Measurements from ENCODE around the gene SS18L1.

- no peak for TF ChIP-seq CBFB (CRISPR knock-in tag; IDR thresholded peaks at IDR 0.05; ENCODE audit: low read depth)
- no peak for TF ChIP-seq TEAD4 (CRISPR knock-in tag; IDR thresholded peaks at IDR 0.05)
- TF ChIP-seq, protein P1, sequence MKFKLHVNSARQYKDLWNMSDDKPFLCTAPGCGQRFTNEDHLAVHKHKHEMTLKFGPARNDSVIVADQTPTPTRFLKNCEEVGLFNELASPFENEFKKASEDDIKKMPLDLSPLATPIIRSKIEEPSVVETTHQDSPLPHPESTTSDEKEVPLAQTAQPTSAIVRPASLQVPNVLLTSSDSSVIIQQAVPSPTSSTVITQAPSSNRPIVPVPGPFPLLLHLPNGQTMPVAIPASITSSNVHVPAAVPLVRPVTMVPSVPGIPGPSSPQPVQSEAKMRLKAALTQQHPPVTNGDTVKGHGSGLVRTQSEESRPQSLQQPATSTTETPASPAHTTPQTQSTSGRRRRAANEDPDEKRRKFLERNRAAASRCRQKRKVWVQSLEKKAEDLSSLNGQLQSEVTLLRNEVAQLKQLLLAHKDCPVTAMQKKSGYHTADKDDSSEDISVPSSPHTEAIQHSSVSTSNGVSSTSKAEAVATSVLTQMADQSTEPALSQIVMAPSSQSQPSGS (CRISPR knock-in tag; IDR thresholded peaks at IDR 0.05; ENCODE audit: borderline replicate concordance, low read depth): no peak
- TF ChIP-seq HMGXB4 (CRISPR knock-in tag; IDR thresholded peaks at IDR 0.05): no peak
- TF ChIP-seq CTCF (IDR thresholded peaks at IDR 0.05): no peak
- TF ChIP-seq USF1 (CRISPR knock-in tag; IDR thresholded peaks at IDR 0.05): no peak
- no peak for TF ChIP-seq NFE2L1 (CRISPR knock-in tag; IDR thresholded peaks at IDR 0.05)
- TF ChIP-seq ATF6 (CRISPR knock-in tag; IDR thresholded peaks at IDR 0.05): no peak
- no peak for TF ChIP-seq CREB1 (CRISPR knock-in tag; IDR thresholded peaks at IDR 0.05)
- TF ChIP-seq RELA (CRISPR knock-in tag; IDR thresholded peaks at IDR 0.05; ENCODE audit: borderline replicate concordance): no peak
- no peak for TF ChIP-seq SP1 (CRISPR knock-in tag; conservative IDR thresholded peaks at IDR 0.05)
- TF ChIP-seq ATF1 (CRISPR knock-in tag; IDR thresholded peaks at IDR 0.05): no peak
- no peak for TF ChIP-seq NR3C1 (CRISPR knock-in tag; conservative IDR thresholded peaks at IDR 0.05; ENCODE audit: low read depth)
- TF ChIP-seq, protein P2, sequence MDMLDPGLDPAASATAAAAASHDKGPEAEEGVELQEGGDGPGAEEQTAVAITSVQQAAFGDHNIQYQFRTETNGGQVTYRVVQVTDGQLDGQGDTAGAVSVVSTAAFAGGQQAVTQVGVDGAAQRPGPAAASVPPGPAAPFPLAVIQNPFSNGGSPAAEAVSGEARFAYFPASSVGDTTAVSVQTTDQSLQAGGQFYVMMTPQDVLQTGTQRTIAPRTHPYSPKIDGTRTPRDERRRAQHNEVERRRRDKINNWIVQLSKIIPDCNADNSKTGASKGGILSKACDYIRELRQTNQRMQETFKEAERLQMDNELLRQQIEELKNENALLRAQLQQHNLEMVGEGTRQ (CRISPR knock-in tag; IDR thresholded peaks at IDR 0.05): no peak
These were observed 2.5 kb upstream of the SS18L1 start for GRCh38 chr20:62141043-62141396.

Measured in WTC11 (cell line).